ENCODE measurements around the gene ARHGAP32. TPM values are rescaled to one million over a fixed set of nuclear protein-coding genes. Genes with fewer than 3 reads are reported as not detected.

Gene ARHGAP32
- polyA plus RNA-seq: 10 to 100 TPM in 3 of 4 donors, 1 to 10 TPM in 1; 8.9 to 17.2 (median 16.7) TPM
- long read RNA-seq, donor 1, partial matches to known transcripts: 9 of 9 reads
- long read RNA-seq, donor 1, other reads (novel, unspliced or antisense): 0 of 9 reads
- long read RNA-seq, donor 2: 0 reads
- long read RNA-seq, donor 3, partial matches to known transcripts: 5 of 5 reads
- long read RNA-seq, donor 3, other reads (novel, unspliced or antisense): 0 of 5 reads
- long read RNA-seq, donor 4: 0 reads
- long read RNA-seq, donor 5: 0 reads
- long read RNA-seq, donor 6, partial matches to known transcripts: 6 of 6 reads
- long read RNA-seq, donor 6, other reads (novel, unspliced or antisense): 0 of 6 reads
- long read RNA-seq, donor 7: 0 reads
- long read RNA-seq, donor 8, partial matches to known transcripts: 0 of 1 reads
- long read RNA-seq, donor 8, other reads (novel, unspliced or antisense): 0 of 1 reads
- long read RNA-seq, donor 9: 0 reads
- long read RNA-seq, donor 10, partial matches to known transcripts: 7 of 7 reads
- long read RNA-seq, donor 10, other reads (novel, unspliced or antisense): 0 of 7 reads

- no peak for DNase-seq
- Histone ChIP-seq H3K4me1 (ENCODE audit: control insufficient read depth in 3 of 3, insufficient read depth in 2 of 3, low read depth in 1 of 3, low read length in 2 of 3) (peaks cover 0 to 3% (median 0%) of the 10 kb centered on the region in 3 donors), H3K27me3 (ENCODE audit: control insufficient read depth in 3 of 3, insufficient read depth in 3 of 3, low read length in 3 of 3) (no peaks in the 10 kb centered on the region), H3K4me3 (ENCODE audit: low read depth in 1 of 3, low read length in 3 of 3) (no peak within 1 kb of the TSS), H3K27ac (ENCODE audit: low read depth in 1 of 3, low read length in 2 of 3) (no peak within 1 kb of the TSS), H3K36me3 (ENCODE audit: control insufficient read depth in 3 of 3, insufficient read depth in 2 of 3, low read depth in 1 of 3, low read length in 3 of 3) (peaks cover 0 to 3% (median 0%) of the 10 kb centered on the region in 3 donors), H3K9me3 (ENCODE audit: control insufficient read depth in 2 of 2, insufficient read depth in 1 of 2, low read depth in 1 of 2, low read length in 1 of 2) (no peaks in the 10 kb centered on the region)
- WGBS, 3 donors: 84 to 93% (median 85%) methylated on average over 2 of the region's 2 CpGs
- FAIRE-seq: no peak
These were observed at the start of gene ARHGAP32 for GRCh38 chr11:129192150-129192549. ARHGAP32 (minus strand) TSS chr11:129192325; CDS start chr11:129192198, 127 bp downstream.

- WGBS, 3 donors: 90 to 97% (median 92%) methylated on average over 2 of the region's 2 CpGs
- no peaks in the 10 kb centered on the region for H3K36me3 ChIP-seq (ENCODE audit: control insufficient read depth in 3 of 3, insufficient read depth in 2 of 3, low read depth in 1 of 3, low read length in 3 of 3)
- H3K4me1 ChIP-seq (ENCODE audit: control insufficient read depth in 3 of 3, insufficient read depth in 2 of 3, low read depth in 1 of 3, low read length in 2 of 3): no peaks in the 10 kb centered on the region
- peaks cover 0 to 3% of the 10 kb centered on the region in 2 donors for H3K9me3 ChIP-seq (ENCODE audit: control insufficient read depth in 2 of 2, insufficient read depth in 1 of 2, low read depth in 1 of 2, low read length in 1 of 2)
- H3K27ac ChIP-seq (ENCODE audit: low read depth in 1 of 3, low read length in 2 of 3): no peak overlapping the region
- H3K27me3 ChIP-seq (ENCODE audit: control insufficient read depth in 3 of 3, insufficient read depth in 3 of 3, low read length in 3 of 3): no peaks in the 10 kb centered on the region
- H3K4me3 ChIP-seq (ENCODE audit: low read depth in 1 of 3, low read length in 3 of 3): no peak overlapping the region
- FAIRE-seq: no peak
- DNase-seq: no peak
These were observed 47.1 kb upstream of the ARHGAP32 start for GRCh38 chr11:129239207-129239606.

- Histone ChIP-seq H3K4me1 (ENCODE audit: control insufficient read depth in 3 of 3, insufficient read depth in 2 of 3, low read depth in 1 of 3, low read length in 2 of 3) (no peaks in the 10 kb centered on the region), H3K9me3 (ENCODE audit: control insufficient read depth in 2 of 2, insufficient read depth in 1 of 2, low read depth in 1 of 2, low read length in 1 of 2) (peaks cover 0 to 3% of the 10 kb centered on the region in 2 donors), H3K36me3 (ENCODE audit: control insufficient read depth in 3 of 3, insufficient read depth in 2 of 3, low read depth in 1 of 3, low read length in 3 of 3) (no peaks in the 10 kb centered on the region), H3K27ac (ENCODE audit: low read depth in 1 of 3, low read length in 2 of 3) (no peak overlapping the region), H3K4me3 (ENCODE audit: low read depth in 1 of 3, low read length in 3 of 3) (no peak overlapping the region), H3K27me3 (ENCODE audit: control insufficient read depth in 3 of 3, insufficient read depth in 3 of 3, low read length in 3 of 3) (no peaks in the 10 kb centered on the region)
- no peak for DNase-seq
- WGBS, 3 donors: 83 to 89% (median 87%) methylated on average over 3 of the region's 3 CpGs
- FAIRE-seq: no peak
These were observed 45.9 kb upstream of the ARHGAP32 start for GRCh38 chr11:129237880-129238638.

- H3K27ac ChIP-seq (ENCODE audit: low read depth in 1 of 3, low read length in 2 of 3): no peak overlapping the region
- H3K27me3 ChIP-seq (ENCODE audit: control insufficient read depth in 3 of 3, insufficient read depth in 3 of 3, low read length in 3 of 3): no peaks in the 10 kb centered on the region
- peaks cover 0 to 6% of the 10 kb centered on the region in 2 donors for H3K9me3 ChIP-seq (ENCODE audit: control insufficient read depth in 2 of 2, insufficient read depth in 1 of 2, low read depth in 1 of 2, low read length in 1 of 2)
- no peaks in the 10 kb centered on the region for H3K36me3 ChIP-seq (ENCODE audit: control insufficient read depth in 3 of 3, insufficient read depth in 2 of 3, low read depth in 1 of 3, low read length in 3 of 3)
- H3K4me1 ChIP-seq (ENCODE audit: control insufficient read depth in 3 of 3, insufficient read depth in 2 of 3, low read depth in 1 of 3, low read length in 2 of 3): no peaks in the 10 kb centered on the region
- DNase-seq: no peak
- no peak overlapping the region for H3K4me3 ChIP-seq (ENCODE audit: low read depth in 1 of 3, low read length in 3 of 3)
- FAIRE-seq: no peak
- WGBS, 3 donors: 84 to 91% (median 85%) methylated on average over 4 of the region's 4 CpGs
These were observed 45.3 kb upstream of the ARHGAP32 start for GRCh38 chr11:129237456-129237855.

- WGBS, 3 donors: 90 to 100% (median 96%) methylated on average over 1 of the region's 1 CpG
These were observed 44.7 kb upstream of the ARHGAP32 start for GRCh38 chr11:129236850-129237249.

GRCh38 chr11:129234978-129235377 lies 42.9 kb upstream of the ARHGAP32 start:
- H3K36me3 ChIP-seq (ENCODE audit: control insufficient read depth in 3 of 3, insufficient read depth in 2 of 3, low read depth in 1 of 3, low read length in 3 of 3): no peaks in the 10 kb centered on the region
- H3K4me3 ChIP-seq (ENCODE audit: low read depth in 1 of 3, low read length in 3 of 3): no peak overlapping the region
- no peaks in the 10 kb centered on the region for H3K4me1 ChIP-seq (ENCODE audit: control insufficient read depth in 3 of 3, insufficient read depth in 2 of 3, low read depth in 1 of 3, low read length in 2 of 3)
- H3K27ac ChIP-seq (ENCODE audit: low read depth in 1 of 3, low read length in 2 of 3): no peak overlapping the region
- DNase-seq (peak in 1 of 2 donors; percentile 44), FAIRE-seq (no peak)
- 32 to 69% (median 44%) methylated on average over 5 of the region's 5 CpGs for WGBS, 3 donors
- peaks cover 0 to 6% of the 10 kb centered on the region in 2 donors for H3K9me3 ChIP-seq (ENCODE audit: control insufficient read depth in 2 of 2, insufficient read depth in 1 of 2, low read depth in 1 of 2, low read length in 1 of 2)
- no peaks in the 10 kb centered on the region for H3K27me3 ChIP-seq (ENCODE audit: control insufficient read depth in 3 of 3, insufficient read depth in 3 of 3, low read length in 3 of 3)

More at GRCh38 chr11:129236850-129237249, 44.7 kb upstream of the ARHGAP32 start:
- Histone ChIP-seq H3K9me3 (ENCODE audit: control insufficient read depth in 2 of 2, insufficient read depth in 1 of 2, low read depth in 1 of 2, low read length in 1 of 2) (peaks cover 0 to 6% of the 10 kb centered on the region in 2 donors), H3K4me3 (ENCODE audit: low read depth in 1 of 3, low read length in 3 of 3) (no peak overlapping the region), H3K27ac (ENCODE audit: low read depth in 1 of 3, low read length in 2 of 3) (no peak overlapping the region), H3K4me1 (ENCODE audit: control insufficient read depth in 3 of 3, insufficient read depth in 2 of 3, low read depth in 1 of 3, low read length in 2 of 3) (no peaks in the 10 kb centered on the region), H3K27me3 (ENCODE audit: control insufficient read depth in 3 of 3, insufficient read depth in 3 of 3, low read length in 3 of 3) (no peaks in the 10 kb centered on the region), H3K36me3 (ENCODE audit: control insufficient read depth in 3 of 3, insufficient read depth in 2 of 3, low read depth in 1 of 3, low read length in 3 of 3) (no peaks in the 10 kb centered on the region)
- no peak for DNase-seq
- FAIRE-seq: no peak

GRCh38 chr11:129230006-129230405 lies 37.9 kb upstream of the ARHGAP32 start:
- H3K9me3 ChIP-seq (ENCODE audit: control insufficient read depth in 2 of 2, insufficient read depth in 1 of 2, low read depth in 1 of 2, low read length in 1 of 2): peaks cover 0 to 6% of the 10 kb centered on the region in 2 donors
- H3K4me3 ChIP-seq (ENCODE audit: low read depth in 1 of 3, low read length in 3 of 3): no peak overlapping the region
- DNase-seq (peak in 1 of 2 donors; percentile 6), FAIRE-seq (no peak)
- H3K36me3 ChIP-seq (ENCODE audit: control insufficient read depth in 3 of 3, insufficient read depth in 2 of 3, low read depth in 1 of 3, low read length in 3 of 3): no peaks in the 10 kb centered on the region
- H3K4me1 ChIP-seq (ENCODE audit: control insufficient read depth in 3 of 3, insufficient read depth in 2 of 3, low read depth in 1 of 3, low read length in 2 of 3): no peaks in the 10 kb centered on the region
- no peak overlapping the region for H3K27ac ChIP-seq (ENCODE audit: low read depth in 1 of 3, low read length in 2 of 3)
- 68 to 77% (median 70%) methylated on average over 6 of the region's 6 CpGs for WGBS, 3 donors
- no peaks in the 10 kb centered on the region for H3K27me3 ChIP-seq (ENCODE audit: control insufficient read depth in 3 of 3, insufficient read depth in 3 of 3, low read length in 3 of 3)

GRCh38 chr11:129226207-129226798 lies 34.2 kb upstream of the ARHGAP32 start:
- Histone ChIP-seq H3K27ac (ENCODE audit: low read depth in 1 of 3, low read length in 2 of 3) (no peak overlapping the region), H3K36me3 (ENCODE audit: control insufficient read depth in 3 of 3, insufficient read depth in 2 of 3, low read depth in 1 of 3, low read length in 3 of 3) (no peaks in the 10 kb centered on the region), H3K4me1 (ENCODE audit: control insufficient read depth in 3 of 3, insufficient read depth in 2 of 3, low read depth in 1 of 3, low read length in 2 of 3) (no peaks in the 10 kb centered on the region), H3K9me3 (ENCODE audit: control insufficient read depth in 2 of 2, insufficient read depth in 1 of 2, low read depth in 1 of 2, low read length in 1 of 2) (peaks cover 0 to 3% of the 10 kb centered on the region in 2 donors), H3K27me3 (ENCODE audit: control insufficient read depth in 3 of 3, insufficient read depth in 3 of 3, low read length in 3 of 3) (no peaks in the 10 kb centered on the region), H3K4me3 (ENCODE audit: low read depth in 1 of 3, low read length in 3 of 3) (no peak overlapping the region)
- FAIRE-seq (no peak), DNase-seq (no peak)
- 89 to 96% (median 90%) methylated on average over 2 of the region's 2 CpGs for WGBS, 3 donors

Measured in small intestine (tissue), 16 donors.